ENCODE measurements around the gene MED13.
"Not testable (repeated sequence)": the region's sequence is repeated elsewhere in the genome, so short reads cannot be mapped to it uniquely, and the experiment has no call there.

Gene MED13

DNA sequence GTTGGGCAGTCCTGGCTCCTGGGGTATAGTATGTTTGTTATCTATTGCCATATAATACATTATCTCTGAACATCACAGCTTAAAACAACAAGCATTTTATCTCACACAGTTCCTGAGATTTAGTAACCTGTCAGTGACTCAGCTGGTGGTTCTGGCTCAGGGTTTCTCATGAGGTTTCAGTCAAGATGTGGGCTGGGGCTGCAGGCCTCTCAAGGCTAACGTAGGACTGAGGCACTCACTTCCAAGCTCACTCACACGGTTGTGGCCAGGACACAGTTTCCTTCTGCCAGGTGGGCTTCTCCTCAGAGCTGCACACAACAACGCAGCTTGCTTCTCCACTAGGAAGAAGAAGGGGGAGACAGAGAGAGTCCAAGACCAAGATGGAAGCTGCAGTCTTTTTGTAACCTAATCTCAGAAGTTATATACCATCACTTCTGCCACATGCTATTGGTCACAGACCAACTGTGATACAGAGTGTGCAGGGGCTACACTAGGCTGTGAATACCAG, 10.3 kb upstream of the MED13 start:
- Histone ChIP-seq H3K4me3 (ENCODE audit: low read depth in 1 of 5, low read length in 5 of 5) (no peak overlapping the region), H3K4me1 (ENCODE audit: control insufficient read depth in 5 of 5, insufficient read depth in 5 of 5, low read length in 5 of 5) (no peaks in the 10 kb centered on the region), H3K36me3 (ENCODE audit: control insufficient read depth in 5 of 5, insufficient read depth in 5 of 5, low read length in 5 of 5) (no peaks in the 10 kb centered on the region), H3K9ac (ENCODE audit: low read length in 5 of 5) (no peak overlapping the region), H3K27me3 (ENCODE audit: control insufficient read depth in 5 of 5, insufficient read depth in 4 of 5, low read length in 5 of 5) (peaks cover 0 to 7% (median 0%) of the 10 kb centered on the region in 5 donors), H3K9me3 (ENCODE audit: control insufficient read depth in 5 of 5, low read length in 5 of 5) (no peaks in the 10 kb centered on the region), H3K27ac (ENCODE audit: low read depth, low read length) (no peak overlapping the region)

DNA sequence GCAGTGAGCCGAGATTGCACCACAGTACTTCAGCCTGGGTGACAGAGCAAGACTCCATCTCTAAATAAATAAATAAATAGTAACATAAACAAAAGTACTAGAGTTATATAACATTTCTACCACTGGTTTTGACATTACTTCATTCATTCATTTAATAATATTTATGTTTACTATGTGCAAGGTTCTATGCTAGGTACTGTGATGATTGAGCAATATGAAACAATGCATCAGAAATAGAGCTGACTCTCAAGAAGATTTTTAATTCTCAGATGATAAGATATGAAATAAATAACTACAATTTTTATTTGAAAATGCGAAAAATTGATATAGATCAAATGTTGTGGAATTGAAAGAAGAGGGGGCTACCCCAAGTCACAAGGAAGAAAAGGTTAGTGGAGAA, 8.9 kb upstream of the MED13 start:
- H3K4me1 ChIP-seq (ENCODE audit: control insufficient read depth in 5 of 5, insufficient read depth in 5 of 5, low read length in 5 of 5) = no peaks in the 10 kb centered on the region
- no peaks in the 10 kb centered on the region for H3K36me3 ChIP-seq (ENCODE audit: control insufficient read depth in 5 of 5, insufficient read depth in 5 of 5, low read length in 5 of 5)
- no peak overlapping the region for H3K27ac ChIP-seq (ENCODE audit: low read depth, low read length)
- no peak overlapping the region for H3K9ac ChIP-seq (ENCODE audit: low read length in 5 of 5)
- H3K27me3 ChIP-seq (ENCODE audit: control insufficient read depth in 5 of 5, insufficient read depth in 4 of 5, low read length in 5 of 5) = peaks cover 0 to 7% (median 0%) of the 10 kb centered on the region in 5 donors
- no peak overlapping the region for H3K4me3 ChIP-seq (ENCODE audit: low read depth in 1 of 5, low read length in 5 of 5)
- H3K9me3 ChIP-seq (ENCODE audit: control insufficient read depth in 5 of 5, low read length in 5 of 5) = no peaks in the 10 kb centered on the region

DNA sequence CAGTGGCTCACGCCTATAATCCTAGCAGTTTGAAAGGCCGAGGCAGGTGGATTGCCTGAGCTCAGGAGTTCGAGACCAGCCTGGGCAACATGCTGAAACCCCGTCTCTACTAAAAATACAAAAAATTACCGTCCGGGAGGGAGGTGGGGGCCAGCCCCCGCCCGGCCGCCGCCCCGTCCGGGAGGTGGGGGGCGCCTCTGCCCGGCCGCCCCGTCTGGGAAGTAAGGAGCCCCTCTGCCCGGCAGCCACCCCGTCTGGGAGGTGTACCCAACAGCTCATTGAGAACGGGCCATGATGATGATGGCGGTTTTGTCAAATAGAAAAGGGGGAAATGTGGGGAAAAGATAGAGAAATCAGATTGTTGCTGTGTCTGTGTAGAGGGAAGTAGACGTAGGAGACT, 7.8 kb upstream of the MED13 start:
- H3K27me3 ChIP-seq (ENCODE audit: control insufficient read depth in 5 of 5, insufficient read depth in 4 of 5, low read length in 5 of 5); H3K9ac ChIP-seq (ENCODE audit: low read length in 5 of 5); H3K27ac ChIP-seq (ENCODE audit: low read depth, low read length); H3K36me3 ChIP-seq (ENCODE audit: control insufficient read depth in 5 of 5, insufficient read depth in 5 of 5, low read length in 5 of 5); H3K4me3 ChIP-seq (ENCODE audit: low read depth in 1 of 5, low read length in 5 of 5); H3K9me3 ChIP-seq (ENCODE audit: control insufficient read depth in 5 of 5, low read length in 5 of 5); H3K4me1 ChIP-seq (ENCODE audit: control insufficient read depth in 5 of 5, insufficient read depth in 5 of 5, low read length in 5 of 5): not testable (repeated sequence)

DNA sequence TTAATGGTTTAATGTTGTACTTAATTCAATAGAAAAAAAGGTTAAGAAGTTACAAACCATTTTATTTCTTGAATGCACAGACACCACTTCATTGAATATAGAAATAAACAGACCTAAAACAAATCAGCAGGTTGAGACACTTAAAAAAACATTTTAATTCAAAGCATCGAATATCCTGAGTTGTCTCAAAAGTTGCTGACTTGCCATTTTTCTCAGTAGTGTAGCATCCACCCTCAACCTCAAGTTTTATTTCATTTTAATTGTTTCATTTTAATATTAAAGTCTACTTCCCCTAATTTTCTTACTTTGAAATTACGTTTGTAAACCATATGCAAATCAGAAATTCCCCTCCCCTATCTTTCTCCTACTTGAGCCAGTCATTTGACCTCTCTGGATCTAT, 5.8 kb upstream of the MED13 start:
- no peaks in the 10 kb centered on the region for H3K9me3 ChIP-seq (ENCODE audit: control insufficient read depth in 5 of 5, low read length in 5 of 5)
- no peak overlapping the region for H3K27ac ChIP-seq (ENCODE audit: low read depth, low read length)
- H3K27me3 ChIP-seq (ENCODE audit: control insufficient read depth in 5 of 5, insufficient read depth in 4 of 5, low read length in 5 of 5) = no peaks in the 10 kb centered on the region
- no peak overlapping the region for H3K4me3 ChIP-seq (ENCODE audit: low read depth in 1 of 5, low read length in 5 of 5)
- no peaks in the 10 kb centered on the region for H3K4me1 ChIP-seq (ENCODE audit: control insufficient read depth in 5 of 5, insufficient read depth in 5 of 5, low read length in 5 of 5)
- H3K9ac ChIP-seq (ENCODE audit: low read length in 5 of 5) = no peak overlapping the region
- no peaks in the 10 kb centered on the region for H3K36me3 ChIP-seq (ENCODE audit: control insufficient read depth in 5 of 5, insufficient read depth in 5 of 5, low read length in 5 of 5)

DNA sequence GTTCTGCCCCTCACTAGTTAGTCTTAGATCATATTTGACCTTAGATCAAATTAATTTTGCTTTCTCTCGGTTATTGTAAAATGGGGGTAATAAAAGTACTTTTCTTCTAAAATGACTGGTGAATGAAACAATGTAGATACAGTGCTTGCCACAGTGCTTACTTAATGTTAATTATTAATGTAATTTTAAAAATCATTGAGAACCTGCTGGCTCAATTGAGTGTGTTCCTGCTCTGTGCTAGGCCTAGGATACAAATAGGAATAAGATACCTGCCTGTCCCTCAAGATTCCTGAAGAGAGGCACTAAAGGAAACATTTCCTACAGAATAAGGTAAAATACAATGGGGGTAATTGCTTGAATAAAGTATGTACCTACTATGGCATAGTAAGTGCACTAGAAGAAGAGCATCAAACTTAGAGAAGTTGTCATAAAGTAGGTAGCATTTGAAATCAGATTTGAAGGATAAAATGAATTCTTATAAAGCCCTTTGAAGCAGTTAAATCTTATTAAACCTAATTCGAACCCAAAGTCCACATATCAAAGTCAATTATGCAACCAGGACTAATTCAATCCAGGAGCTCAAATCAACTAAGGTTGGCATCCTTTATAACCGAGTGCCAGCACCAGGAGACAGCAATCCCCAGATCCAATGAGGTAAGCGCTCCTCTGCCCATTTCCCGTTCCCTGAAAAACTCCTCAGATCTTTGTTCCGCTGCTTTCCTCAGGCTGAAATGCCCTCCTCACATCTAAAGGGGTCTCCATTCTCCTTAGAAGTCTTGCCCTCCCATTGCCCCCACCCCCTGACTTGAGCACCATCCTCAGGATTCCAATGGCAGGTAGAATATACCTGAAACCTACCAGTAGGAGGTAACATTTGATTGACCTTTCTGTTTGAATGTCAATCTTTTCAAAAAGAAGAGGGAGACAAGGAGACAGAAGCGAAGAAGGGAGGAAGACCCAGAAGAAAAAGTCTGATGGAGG, 2.4 kb upstream of the MED13 start:
- H3K4me3 ChIP-seq (ENCODE audit: low read depth in 1 of 5, low read length in 5 of 5) = no peak overlapping the region
- H3K9ac ChIP-seq (ENCODE audit: low read length in 5 of 5) = no peak overlapping the region
- no peaks in the 10 kb centered on the region for H3K27me3 ChIP-seq (ENCODE audit: control insufficient read depth in 5 of 5, insufficient read depth in 4 of 5, low read length in 5 of 5)
- no peak overlapping the region for H3K27ac ChIP-seq (ENCODE audit: low read depth, low read length)
- H3K36me3 ChIP-seq (ENCODE audit: control insufficient read depth in 5 of 5, insufficient read depth in 5 of 5, low read length in 5 of 5) = no peaks in the 10 kb centered on the region
- peaks cover 0 to 22% (median 19%) of the 10 kb centered on the region in 5 donors for H3K4me1 ChIP-seq (ENCODE audit: control insufficient read depth in 5 of 5, insufficient read depth in 5 of 5, low read length in 5 of 5)
- H3K9me3 ChIP-seq (ENCODE audit: control insufficient read depth in 5 of 5, low read length in 5 of 5) = no peaks in the 10 kb centered on the region

DNA sequence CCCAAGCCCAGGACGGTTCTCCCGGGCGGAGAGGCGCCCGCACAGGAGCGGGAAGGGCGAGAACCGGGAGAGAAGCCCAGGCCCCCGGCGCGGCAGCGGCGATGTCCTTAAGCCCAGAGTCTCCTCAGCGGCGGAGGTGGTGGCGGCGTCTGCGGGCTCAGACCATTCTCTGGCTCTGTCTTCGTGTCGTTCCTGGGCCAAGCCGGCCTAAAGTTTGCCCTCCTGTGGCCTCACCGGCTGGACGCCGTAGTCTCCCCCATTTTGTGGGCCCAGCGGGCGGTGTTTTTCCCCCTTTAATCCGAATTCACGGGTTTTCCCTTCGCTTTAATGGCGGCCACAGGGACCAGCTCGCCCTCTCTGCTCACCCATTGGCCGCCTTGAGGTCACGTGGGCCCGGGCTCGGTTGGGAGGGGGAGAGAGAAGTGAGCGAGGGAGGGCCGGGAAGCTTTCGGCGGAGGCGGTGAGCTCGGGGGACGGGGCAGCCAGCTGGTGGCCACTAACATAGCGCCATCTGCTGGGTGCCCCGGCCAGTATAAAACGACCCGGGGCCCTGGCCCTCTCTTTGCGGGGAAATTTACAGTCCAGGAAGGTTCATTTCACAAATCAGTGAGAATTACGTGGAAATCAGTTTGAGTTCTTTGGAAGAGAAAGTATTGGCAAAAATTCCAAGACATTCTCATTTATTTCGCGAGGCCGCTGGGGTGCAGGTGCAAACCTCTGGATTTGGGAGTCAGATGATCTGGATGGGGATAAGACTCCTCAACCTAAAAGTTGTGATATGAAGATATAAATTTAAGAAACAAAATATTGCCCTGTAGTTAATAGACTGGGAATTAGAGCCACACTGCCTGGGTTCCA, 762 bp upstream of the MED13 start:
- Histone ChIP-seq H3K9ac (ENCODE audit: low read length in 5 of 5) (peak overlapping the region; percentile 92 to 100 (median 100)), H3K27ac (ENCODE audit: low read depth, low read length) (peak overlapping the region; percentile 98), H3K36me3 (ENCODE audit: control insufficient read depth in 5 of 5, insufficient read depth in 5 of 5, low read length in 5 of 5) (peaks cover 0 to 5% (median 2%) of the 10 kb centered on the region in 5 donors), H3K4me3 (ENCODE audit: low read depth in 1 of 5, low read length in 5 of 5) (peak overlapping the region; percentile 61 to 98 (median 91)), H3K9me3 (ENCODE audit: control insufficient read depth in 5 of 5, low read length in 5 of 5) (no peaks in the 10 kb centered on the region), H3K27me3 (ENCODE audit: control insufficient read depth in 5 of 5, insufficient read depth in 4 of 5, low read length in 5 of 5) (no peaks in the 10 kb centered on the region), H3K4me1 (ENCODE audit: control insufficient read depth in 5 of 5, insufficient read depth in 5 of 5, low read length in 5 of 5) (peaks cover 0 to 32% (median 31%) of the 10 kb centered on the region in 5 donors)

DNA sequence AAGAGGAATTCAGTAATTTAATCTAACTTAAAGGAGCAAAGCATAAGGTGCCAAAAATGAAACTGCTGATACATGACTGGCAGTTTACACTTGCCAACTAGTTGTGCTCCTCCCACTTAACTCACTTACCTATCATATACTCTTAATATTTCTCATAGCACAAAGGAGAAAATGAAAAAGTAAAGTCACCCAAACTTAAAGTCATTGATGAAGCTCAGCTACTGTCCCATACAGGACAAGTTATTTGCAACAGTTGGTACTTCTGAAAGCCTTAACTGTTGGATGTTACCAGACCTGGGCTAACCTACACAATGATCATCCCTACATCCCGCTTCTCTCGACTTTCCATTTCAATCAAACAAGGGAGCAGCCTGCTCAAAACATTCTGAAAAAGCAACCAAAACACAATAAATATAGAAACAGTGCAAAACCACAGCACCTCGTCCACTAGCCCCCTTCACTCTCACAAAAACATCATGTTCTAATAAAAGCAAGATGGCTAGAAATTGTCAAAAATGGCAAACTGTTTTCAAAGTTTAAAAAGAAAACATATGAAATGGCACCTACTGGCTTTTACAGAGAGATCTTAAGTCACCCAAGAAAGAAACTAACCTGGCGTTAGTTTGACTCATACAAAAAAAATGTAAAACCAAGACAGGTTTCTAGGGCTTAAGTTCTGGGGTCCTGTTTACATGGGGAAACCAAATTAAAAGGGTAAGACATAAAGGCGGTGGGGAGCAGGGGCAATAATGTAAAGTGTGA, 868 bp downstream of the MED13 start:
- Histone ChIP-seq H3K4me1 (ENCODE audit: control insufficient read depth in 5 of 5, insufficient read depth in 5 of 5, low read length in 5 of 5) (peaks cover 0 to 39% (median 34%) of the 10 kb centered on the region in 5 donors), H3K36me3 (ENCODE audit: control insufficient read depth in 5 of 5, insufficient read depth in 5 of 5, low read length in 5 of 5) (peaks cover 0 to 9% (median 5%) of the 10 kb centered on the region in 5 donors), H3K9me3 (ENCODE audit: control insufficient read depth in 5 of 5, low read length in 5 of 5) (no peaks in the 10 kb centered on the region), H3K27me3 (ENCODE audit: control insufficient read depth in 5 of 5, insufficient read depth in 4 of 5, low read length in 5 of 5) (no peaks in the 10 kb centered on the region), H3K9ac (ENCODE audit: low read length in 5 of 5) (peak overlapping the region; percentile 89 to 100 (median 96)), H3K4me3 (ENCODE audit: low read depth in 1 of 5, low read length in 5 of 5) (peak overlapping the region; percentile 87 to 99 (median 98)), H3K27ac (ENCODE audit: low read depth, low read length) (peak overlapping the region; percentile 96)

DNA sequence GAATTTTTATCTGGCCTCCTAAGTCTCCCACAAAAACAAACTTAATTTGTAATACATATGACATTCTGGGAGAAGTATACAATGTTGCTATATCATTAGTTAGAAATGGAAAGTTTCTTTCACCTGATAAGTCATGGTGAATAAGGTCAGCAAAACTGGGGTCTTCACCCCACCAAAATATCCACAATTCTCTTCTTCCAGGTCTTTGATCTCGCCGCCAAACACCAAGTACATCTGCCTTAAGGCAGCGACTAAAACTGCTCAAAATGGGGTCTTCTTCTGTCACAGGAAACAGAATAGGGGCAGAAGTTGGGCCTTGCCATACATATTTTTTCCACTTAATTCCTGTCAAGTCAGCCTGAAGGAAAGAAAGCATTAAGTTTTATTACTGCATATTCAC, 2.1 kb downstream of the MED13 start:
- Histone ChIP-seq H3K9ac (ENCODE audit: low read length in 5 of 5) (peak overlapping the region in 4 of 5 donors; percentile 32 to 97 (median 74)), H3K36me3 (ENCODE audit: control insufficient read depth in 5 of 5, insufficient read depth in 5 of 5, low read length in 5 of 5) (peaks cover 0 to 9% (median 6%) of the 10 kb centered on the region in 5 donors), H3K27me3 (ENCODE audit: control insufficient read depth in 5 of 5, insufficient read depth in 4 of 5, low read length in 5 of 5) (no peaks in the 10 kb centered on the region), H3K4me3 (ENCODE audit: low read depth in 1 of 5, low read length in 5 of 5) (peak overlapping the region; percentile 87 to 99 (median 98)), H3K9me3 (ENCODE audit: control insufficient read depth in 5 of 5, low read length in 5 of 5) (no peaks in the 10 kb centered on the region), H3K27ac (ENCODE audit: low read depth, low read length) (peak overlapping the region; percentile 96), H3K4me1 (ENCODE audit: control insufficient read depth in 5 of 5, insufficient read depth in 5 of 5, low read length in 5 of 5) (peaks cover 0 to 43% (median 37%) of the 10 kb centered on the region in 5 donors)

DNA sequence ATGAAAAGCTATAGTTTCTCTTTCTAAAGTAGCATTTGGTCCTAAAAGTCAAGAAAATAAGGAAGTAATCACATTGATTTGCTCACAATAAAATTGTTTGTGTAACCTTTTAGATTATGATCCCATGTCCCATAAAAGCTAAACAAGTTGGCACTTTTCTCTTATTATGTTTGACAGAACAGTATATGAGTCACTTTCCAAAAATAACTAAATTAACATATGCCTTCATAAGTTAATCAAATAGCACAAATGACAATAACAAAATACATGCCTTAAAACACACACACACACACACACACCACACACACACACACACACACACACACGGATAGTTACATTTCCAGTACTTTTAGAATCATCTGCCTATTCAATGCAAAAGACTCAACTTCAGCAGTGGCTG, 2.8 kb downstream of the MED13 start:
- peaks cover 0 to 50% (median 43%) of the 10 kb centered on the region in 5 donors for H3K4me1 ChIP-seq (ENCODE audit: control insufficient read depth in 5 of 5, insufficient read depth in 5 of 5, low read length in 5 of 5)
- H3K4me3 ChIP-seq (ENCODE audit: low read depth in 1 of 5, low read length in 5 of 5) = peak overlapping the region in 4 of 5 donors; percentile 22 to 99 (median 62)
- H3K36me3 ChIP-seq (ENCODE audit: control insufficient read depth in 5 of 5, insufficient read depth in 5 of 5, low read length in 5 of 5) = peaks cover 0 to 9% (median 6%) of the 10 kb centered on the region in 5 donors
- H3K27me3 ChIP-seq (ENCODE audit: control insufficient read depth in 5 of 5, insufficient read depth in 4 of 5, low read length in 5 of 5) = no peaks in the 10 kb centered on the region
- peak overlapping the region; percentile 96 for H3K27ac ChIP-seq (ENCODE audit: low read depth, low read length)
- no peaks in the 10 kb centered on the region for H3K9me3 ChIP-seq (ENCODE audit: control insufficient read depth in 5 of 5, low read length in 5 of 5)
- H3K9ac ChIP-seq (ENCODE audit: low read length in 5 of 5) = peak overlapping the region in 2 of 5 donors; percentile 52 to 97

Measured in subcutaneous abdominal adipose tissue (tissue), 5 donors.